ENCODE measurements around the gene SMIM1. TPM values are rescaled to one million over a fixed set of nuclear protein-coding genes. Genes with fewer than 3 reads are reported as not detected.
"Not testable (repeated sequence)": the region's sequence is repeated elsewhere in the genome, so short reads cannot be mapped to it uniquely, and the experiment has no call there.

The SMIM1 gene
- total RNA-seq, 1 experiment from 2014 or later: 5.5 TPM

DNA sequence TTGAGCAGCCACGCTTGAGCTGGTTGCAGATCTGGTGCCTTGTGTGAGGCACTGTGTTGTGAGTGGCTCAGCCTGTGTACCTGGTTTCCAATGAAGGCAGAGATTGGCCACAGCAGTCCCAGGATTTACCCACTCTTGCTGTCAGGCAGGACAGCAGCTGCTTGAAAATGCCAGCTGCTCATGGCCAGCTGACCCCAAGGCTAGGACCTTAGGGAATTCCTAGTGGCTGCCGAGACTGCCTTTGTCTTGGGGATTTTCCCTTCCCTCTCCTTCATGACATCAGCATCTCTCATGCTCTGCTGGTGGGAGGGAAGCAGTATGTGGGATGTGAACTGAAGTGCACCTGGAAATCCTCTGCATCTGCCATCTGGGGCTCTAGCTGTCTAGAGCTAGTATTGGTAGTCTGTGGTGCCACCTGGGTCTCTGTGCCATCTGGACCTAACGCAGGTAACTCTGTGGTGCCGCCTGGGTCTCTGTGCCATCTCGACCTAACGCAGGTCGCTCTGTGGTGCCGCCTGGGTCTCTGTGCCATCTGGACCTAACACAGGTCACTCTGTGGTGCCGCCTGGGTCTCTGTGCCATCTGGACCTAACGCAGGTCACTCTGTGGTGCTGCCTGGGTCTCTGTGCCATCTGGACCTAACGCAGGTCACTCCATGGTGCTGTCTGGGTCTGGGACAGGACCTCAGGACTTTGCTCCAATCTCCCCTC lies 27.6 kb downstream of the SMIM1 start (continued):
- TF ChIP-seq REST (IDR thresholded peaks at IDR 0.05; ENCODE audit: low read depth): no peak
- no peak for TF ChIP-seq CEBPB (IDR thresholded peaks at IDR 0.05; ENCODE audit: low read depth)
- TF ChIP-seq POLR2A (IDR thresholded peaks at IDR 0.05; ENCODE audit: borderline replicate concordance, extremely low read depth, insufficient read depth, insufficient read length): no peak
- no peak for TF ChIP-seq CBX3 (IDR thresholded peaks at IDR 0.05; ENCODE audit: low read depth)
- no peak for TF ChIP-seq POLR2AphosphoS5 (IDR thresholded peaks at IDR 0.05; ENCODE audit: low read depth, low read length)
- no peak for TF ChIP-seq ZFX (IDR thresholded peaks at IDR 0.05)
- TF ChIP-seq EZH2phosphoT487 (IDR thresholded peaks at IDR 0.05; ENCODE audit: borderline replicate concordance): no peak

DNA sequence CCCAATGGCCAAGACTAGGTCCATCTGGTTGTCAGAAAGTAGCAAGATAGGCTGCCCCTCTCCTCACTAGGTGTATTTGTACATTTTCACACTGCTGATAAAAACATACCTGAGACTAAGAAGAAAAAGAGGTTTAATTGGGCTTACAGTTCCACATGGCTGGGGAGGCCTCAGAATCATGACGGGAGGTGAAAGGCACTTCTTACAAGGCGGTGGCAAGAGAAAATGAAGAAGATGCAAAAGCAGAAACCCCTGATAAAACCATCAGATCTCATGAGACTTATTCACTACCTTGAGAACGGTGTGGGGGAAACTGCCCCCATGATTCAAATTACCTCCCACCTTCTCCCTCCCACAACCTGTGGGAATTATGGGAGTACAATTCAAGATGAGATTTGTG lies 28.2 kb downstream of the SMIM1 start:
- CTCF ChIA-PET: interaction anchor here (1.4 kb wide), 1 partner anchor 25 kb away, joined by 4 read pairs; no protein-coding TSS in a partner anchor
- H3K27ac ChIP-seq (ENCODE audit: low read depth, low read length); H2AFZ ChIP-seq (ENCODE audit: low read depth, low read length, poor library complexity, severe bottlenecking); RAD21 ChIA-PET (ENCODE audit: low non-redundant PET in 1 of 2, low total read pairs in 2 of 2, uncharacterized antibody in 2 of 2, unreplicated experiment in 2 of 2); POLR2A ChIA-PET; BruUV-seq (replicated peaks); H3K9me3 ChIP-seq (ENCODE audit: control insufficient read depth in 1 of 2, insufficient read depth in 1 of 2, low read depth in 1 of 2, low read length in 2 of 2); H3K79me2 ChIP-seq (ENCODE audit: insufficient read depth, low read length); H3K4me1 ChIP-seq (ENCODE audit: control insufficient read depth in 1 of 2, insufficient read depth in 2 of 2, low read length in 2 of 2); H3K9ac ChIP-seq (ENCODE audit: low read length); H3K4me2 ChIP-seq (ENCODE audit: low read length); ATAC-seq; H3K4me3 ChIP-seq (replicated peaks in 1 of 2; ENCODE audit: low read depth in 1 of 2, low read length in 2 of 2); H3K36me3 ChIP-seq (ENCODE audit: control insufficient read depth in 1 of 2, insufficient read depth in 2 of 2, low read length in 2 of 2); DNase-seq (ENCODE audit: low read depth, low spot score); H4K20me1 ChIP-seq (ENCODE audit: insufficient read depth); H3K9me2 ChIP-seq (ENCODE audit: insufficient read depth); H3K27me3 ChIP-seq (ENCODE audit: insufficient read depth, low read length): not testable (repeated sequence)
- intact Hi-C loops (cut with micrococcal nuclease): loop anchor here (1.0 to 5.0 kb wide), 3 partner anchors 16 to 348 kb away; partner anchors contain the start of gene ARHGEF16
